LNCaP clone FGC (cell line): Measurements from ENCODE around the gene MPHOSPH9.

Source experiments
- DNase-seq: peaks from one replicate; pipeline ENCODE4 v3.0.0-alpha.2; 2011; ENCODE audit warnings: low read depth
- H3K4me3 ChIP-seq: 2 replicates; pipeline ENCODE4 v1.5.1; 2011; ENCODE audit warnings: mild to moderate bottlenecking, low read depth, low read length, control low read depth
- CTCF ChIP-seq: IDR thresholded peaks from 2 replicates; pipeline ENCODE4 v1.5.1; 2012; ENCODE audit warnings: mild to moderate bottlenecking; ENCODE audit not compliant: control insufficient read depth, insufficient read depth; ENCODE audit errors: extremely low read depth

Gene MPHOSPH9

GRCh38 chr12:123180171-123180570, 52.8 kb downstream of the MPHOSPH9 start:
- no peak for TF ChIP-seq CTCF
- DNase-seq = no peak
- H3K4me3 ChIP-seq = no peak overlapping the region

GRCh38 chr12:123171967-123172366, 61.0 kb downstream of the MPHOSPH9 start:
- peak; percentile 84 for DNase-seq
- TF ChIP-seq CTCF = no peak
- H3K4me3 ChIP-seq = no peak overlapping the region

GRCh38 chr12:123167329-123167728, 65.6 kb downstream of the MPHOSPH9 start:
- H3K4me3 ChIP-seq = no peak overlapping the region
- no peak for TF ChIP-seq CTCF
- DNase-seq = no peak

GRCh38 chr12:123165537-123165936, 67.4 kb downstream of the MPHOSPH9 start:
- no peak overlapping the region for H3K4me3 ChIP-seq
- TF ChIP-seq CTCF = no peak
- no peak for DNase-seq

- no peak for DNase-seq
- no peak for TF ChIP-seq CTCF
- no peak overlapping the region for H3K4me3 ChIP-seq
These were observed 68.2 kb downstream of the MPHOSPH9 start for GRCh38 chr12:123164710-123165261.

- no peak overlapping the region for H3K4me3 ChIP-seq
- no peak for TF ChIP-seq CTCF
- no peak for DNase-seq
These were observed 68.7 kb downstream of the MPHOSPH9 start for GRCh38 chr12:123164222-123164621.

- DNase-seq = no peak
- no peak for TF ChIP-seq CTCF
These were observed 69.7 kb downstream of the MPHOSPH9 start for GRCh38 chr12:123163227-123163626.

More at GRCh38 chr12:123163227-123163626, 69.7 kb downstream of the MPHOSPH9 start:
- H3K4me3 ChIP-seq = no peak overlapping the region
